Smooth muscle cell (in vitro differentiated cells): ENCODE data around the gene NFIB. TPM values are rescaled to one million over a fixed set of nuclear protein-coding genes. Genes with fewer than 3 reads are reported as not detected.

Experiments used
- DNase-seq: peaks from one replicate; lab custom pipeline; 2025; ENCODE audit not compliant: unreplicated experiment; lab: John Stamatoyannopoulos, UW
- H2AFZ ChIP-seq: fragments of 200-600 bp; sonication (generic); 2 replicates; pipeline ENCODE4 v1.6.0; 2016; ENCODE audit warnings: antibody characterized with exemption, low read depth, mild to moderate bottlenecking
- H3F3A ChIP-seq: fragments of 200-600 bp; sonication (generic); 2 replicates; pipeline ENCODE4 v1.6.0; 2017; ENCODE audit warnings: antibody characterized with exemption, low read depth
- H3K27ac ChIP-seq: fragments of 200-600 bp; sonication (generic); 2 replicates; pipeline ENCODE4 v1.5.1; 2016; ENCODE audit warnings: low read depth, mild to moderate bottlenecking
- H3K27me3 ChIP-seq: fragments of 200-600 bp; sonication (generic); 2 replicates; pipeline ENCODE4 v1.6.1; 2016; ENCODE audit warnings: low read depth, mild to moderate bottlenecking
- H3K36me3 ChIP-seq: fragments of 200-600 bp; sonication (generic); 2 replicates; pipeline ENCODE4 v1.5.1; 2016; ENCODE audit warnings: low read depth
- H3K4me1 ChIP-seq: fragments of 200-600 bp; sonication (generic); 2 replicates; pipeline ENCODE4 v1.5.1; 2016; ENCODE audit warnings: low read depth
- H3K4me2 ChIP-seq: fragments of 200-600 bp; sonication (generic); 2 replicates; pipeline ENCODE4 v1.6.0; 2016; ENCODE audit warnings: mild to moderate bottlenecking
- H3K4me3 ChIP-seq: fragments of 200-600 bp; sonication (generic); 2 replicates; pipeline ENCODE4 v1.5.1; 2016; ENCODE audit warnings: mild to moderate bottlenecking
- H3K79me2 ChIP-seq: fragments of 200-600 bp; sonication (generic); 2 replicates; pipeline ENCODE4 v1.6.0; 2016; ENCODE audit warnings: low read depth, mild to moderate bottlenecking
- H3K9ac ChIP-seq: fragments of 200-600 bp; sonication (generic); 2 replicates; pipeline ENCODE4 v1.6.0; 2016; ENCODE audit warnings: low read depth
- H3K9me3 ChIP-seq: fragments of 200-600 bp; sonication (generic); replicated peaks from 2 replicates; pipeline ENCODE4 v1.5.1; 2016; ENCODE audit warnings: low read depth
- H4K20me1 ChIP-seq: fragments of 200-600 bp; sonication (generic); 2 replicates; pipeline ENCODE4 v1.6.0; 2016; ENCODE audit warnings: low read depth
- CTCF ChIP-seq: fragments of 200-600 bp; sonication (generic); IDR thresholded peaks from 2 replicates; pipeline ENCODE4 v1.5.1; 2017; ENCODE audit warnings: borderline replicate concordance, mild to moderate bottlenecking, antibody characterized with exemption; ENCODE audit not compliant: insufficient read depth, poor library complexity, severe bottlenecking
- WGBS: methylation state at CpG from one replicate; pipeline ENCODE4 v1.1.7; 2016; ENCODE audit warnings: low lambda C conversion rate; 5-methylcytosine and 5-hydroxymethylcytosine counted together
- polyA plus RNA-seq: library from polyadenylated mRNA; unstranded; fragments of >200 nt; fragmentation: Nextera tagmentation; extraction: Ambion mirVana; gene quantifications from 2 replicates; pipeline ENCODE4 v1.2.1, GENCODE V29; 2016
- total RNA-seq: library from RNA; depleted of rRNA; stranded (reverse); fragments of >200 nt; gene quantifications from 2 replicates; pipeline ENCODE4 v1.2.3, GENCODE V29; 2014

NFIB gene
- total and polyA plus RNA-seq, 2 experiments from 2014 or later: 0.93 to 1.7 TPM

GRCh38 chr9:14213504-14213903 is 100.4 kb downstream of the NFIB start:
- no peak for TF ChIP-seq CTCF
- no peaks in the 10 kb centered on the region for H3K79me2 ChIP-seq
- H3K4me1 ChIP-seq: no peaks in the 10 kb centered on the region

GRCh38 chr9:14212697-14213420 is 101.1 kb downstream of the NFIB start:
- H3K9ac ChIP-seq: no peak overlapping the region
- H3K27ac ChIP-seq: no peak overlapping the region

More at GRCh38 chr9:14213504-14213903, 100.4 kb downstream of the NFIB start:
- WGBS: 92% methylated on average over 2 of the region's 2 CpGs
- Histone ChIP-seq H3K27ac (no peak overlapping the region), H4K20me1 (no peaks in the 10 kb centered on the region), H2AFZ (no peak overlapping the region), H3K27me3 (no peaks in the 10 kb centered on the region), H3K4me2 (no peak overlapping the region), H3K9ac (no peak overlapping the region), H3K4me3 (no peak overlapping the region), H3F3A (no peaks in the 10 kb centered on the region), H3K36me3 (no peaks in the 10 kb centered on the region), H3K9me3 (no peaks in the 10 kb centered on the region)
- no peak for DNase-seq

GRCh38 chr9:14212077-14212476 is 101.9 kb downstream of the NFIB start:
- WGBS: 81% methylated on average over 1 of the region's 1 CpG
- H3K36me3 ChIP-seq: no peaks in the 10 kb centered on the region
- no peaks in the 10 kb centered on the region for H3K9me3 ChIP-seq
- H3K4me3 ChIP-seq: no peak overlapping the region
- H3K4me1 ChIP-seq: no peaks in the 10 kb centered on the region
- H2AFZ ChIP-seq: no peak overlapping the region
- DNase-seq: no peak
- no peaks in the 10 kb centered on the region for H3K27me3 ChIP-seq
- H3K9ac ChIP-seq: no peak overlapping the region
- no peak overlapping the region for H3K4me2 ChIP-seq
- no peaks in the 10 kb centered on the region for H4K20me1 ChIP-seq
- H3K27ac ChIP-seq: no peak overlapping the region
- no peaks in the 10 kb centered on the region for H3K79me2 ChIP-seq
- H3F3A ChIP-seq: no peaks in the 10 kb centered on the region
- no peak for TF ChIP-seq CTCF

More at GRCh38 chr9:14212697-14213420, 101.1 kb downstream of the NFIB start:
- H3F3A ChIP-seq: no peaks in the 10 kb centered on the region
- no peaks in the 10 kb centered on the region for H3K79me2 ChIP-seq
- no peaks in the 10 kb centered on the region for H3K9me3 ChIP-seq
- TF ChIP-seq CTCF: no peak
- H3K27me3 ChIP-seq: no peaks in the 10 kb centered on the region
- H3K4me2 ChIP-seq: no peak overlapping the region
- no peaks in the 10 kb centered on the region for H4K20me1 ChIP-seq
- no peaks in the 10 kb centered on the region for H3K36me3 ChIP-seq
- no peaks in the 10 kb centered on the region for H3K4me1 ChIP-seq
- no peak for DNase-seq
- no peak overlapping the region for H2AFZ ChIP-seq
- WGBS: 96% methylated on average over 5 of the region's 5 CpGs
- no peak overlapping the region for H3K4me3 ChIP-seq

GRCh38 chr9:14211564-14211963 is 102.4 kb downstream of the NFIB start:
- H3K79me2 ChIP-seq: no peaks in the 10 kb centered on the region
- no peak overlapping the region for H2AFZ ChIP-seq
- no peaks in the 10 kb centered on the region for H3K27me3 ChIP-seq
- WGBS: 88% methylated on average over 6 of the region's 6 CpGs
- no peaks in the 10 kb centered on the region for H4K20me1 ChIP-seq
- H3K9ac ChIP-seq: no peak overlapping the region
- H3K4me1 ChIP-seq: no peaks in the 10 kb centered on the region
- H3K9me3 ChIP-seq: no peaks in the 10 kb centered on the region
- no peaks in the 10 kb centered on the region for H3F3A ChIP-seq
- no peaks in the 10 kb centered on the region for H3K36me3 ChIP-seq
- no peak overlapping the region for H3K4me2 ChIP-seq
- no peak for DNase-seq
- no peak overlapping the region for H3K27ac ChIP-seq
- no peak for TF ChIP-seq CTCF
- H3K4me3 ChIP-seq: no peak overlapping the region
